ACHN (cell line): ENCODE data around the gene MSANTD1.

Experiments
- DNase-seq: peaks from one replicate; pipeline ENCODE4 v3.0.0-alpha.2; 2015
- in situ Hi-C: cut with HindIII; loops from 2 replicates; pipeline ENCODE4 v1.10.0; 2017; ENCODE audit warnings: low sequenced_read_pairs, low pct_ligation_motif_present, low pct_unique_long_range_greater_than_20kb

MSANTD1 gene

GRCh38 chr4:3213661-3214250 lies 35.2 kb upstream of the MSANTD1 start:
- DNase-seq: no peak
- in situ Hi-C loops: no loop called here

GRCh38 chr4:3215256-3215655 lies 33.7 kb upstream of the MSANTD1 start:
- no peak for DNase-seq
- in situ Hi-C loops: no loop called here

- in situ Hi-C loops: no loop called here
- DNase-seq: no peak
Measured at GRCh38 chr4:3215733-3216132, 33.2 kb upstream of the MSANTD1 start.

GRCh38 chr4:3217266-3217665 lies 31.7 kb upstream of the MSANTD1 start:
- in situ Hi-C loops: no loop called here

GRCh38 chr4:3217771-3218170 lies 31.2 kb upstream of the MSANTD1 start:
- in situ Hi-C loops: no loop called here
- DNase-seq: no peak

More at GRCh38 chr4:3217266-3217665, 31.7 kb upstream of the MSANTD1 start:
- DNase-seq: no peak

GRCh38 chr4:3218824-3219760 lies 29.9 kb upstream of the MSANTD1 start:
- in situ Hi-C loops: no loop called here
- no peak for DNase-seq

GRCh38 chr4:3219761-3220475 lies 29.0 kb upstream of the MSANTD1 start:
- in situ Hi-C loops: no loop called here
- DNase-seq: no peak

- no peak for DNase-seq
- in situ Hi-C loops: no loop called here
Measured at GRCh38 chr4:3220476-3221183, 28.3 kb upstream of the MSANTD1 start.

GRCh38 chr4:3221184-3221494 lies 27.8 kb upstream of the MSANTD1 start:
- in situ Hi-C loops: no loop called here
- no peak for DNase-seq

GRCh38 chr4:3221996-3222395 lies 27.0 kb upstream of the MSANTD1 start:
- no peak for DNase-seq
- in situ Hi-C loops: no loop called here

GRCh38 chr4:3223346-3223745 lies 25.6 kb upstream of the MSANTD1 start:
- in situ Hi-C loops: no loop called here
- no peak for DNase-seq

- in situ Hi-C loops: no loop called here
- no peak for DNase-seq
Measured at GRCh38 chr4:3223956-3224748, 24.8 kb upstream of the MSANTD1 start.

GRCh38 chr4:3225071-3225850 lies 23.7 kb upstream of the MSANTD1 start:
- in situ Hi-C loops: no loop called here

GRCh38 chr4:3225936-3226335 lies 23.0 kb upstream of the MSANTD1 start:
- no peak for DNase-seq
- in situ Hi-C loops: no loop called here

More at GRCh38 chr4:3225071-3225850, 23.7 kb upstream of the MSANTD1 start:
- DNase-seq: no peak

GRCh38 chr4:3226467-3226866 lies 22.5 kb upstream of the MSANTD1 start:
- in situ Hi-C loops: no loop called here
- DNase-seq: no peak

- DNase-seq: no peak
- in situ Hi-C loops: no loop called here
Measured at GRCh38 chr4:3226944-3227343, 22.0 kb upstream of the MSANTD1 start.

GRCh38 chr4:3227878-3228675 lies 20.9 kb upstream of the MSANTD1 start:
- in situ Hi-C loops: no loop called here
- no peak for DNase-seq
